ENCODE data around the gene DNAI4.

Gene DNAI4

DNA sequence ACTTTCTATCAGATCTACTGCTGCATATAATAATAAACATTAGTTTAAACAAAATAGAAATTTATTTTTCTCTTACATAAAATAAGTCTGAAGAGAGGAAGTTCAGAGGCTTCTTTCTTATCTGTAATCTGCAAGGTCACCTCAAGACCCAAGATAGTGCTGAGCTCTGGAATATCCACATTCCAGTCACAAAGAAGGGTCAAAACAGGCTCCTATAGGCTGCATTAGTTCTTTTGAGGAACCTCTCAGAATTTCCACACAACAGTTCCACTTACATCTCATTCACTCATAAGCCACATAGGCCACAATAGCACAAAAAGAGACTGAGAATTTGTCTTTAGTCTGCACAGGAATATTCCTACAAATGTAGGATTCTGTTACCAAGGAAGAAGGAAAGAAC is 157.0 kb downstream of the DNAI4 start:
- no peak for DNase-seq (ENCODE audit: low read depth)

DNA sequence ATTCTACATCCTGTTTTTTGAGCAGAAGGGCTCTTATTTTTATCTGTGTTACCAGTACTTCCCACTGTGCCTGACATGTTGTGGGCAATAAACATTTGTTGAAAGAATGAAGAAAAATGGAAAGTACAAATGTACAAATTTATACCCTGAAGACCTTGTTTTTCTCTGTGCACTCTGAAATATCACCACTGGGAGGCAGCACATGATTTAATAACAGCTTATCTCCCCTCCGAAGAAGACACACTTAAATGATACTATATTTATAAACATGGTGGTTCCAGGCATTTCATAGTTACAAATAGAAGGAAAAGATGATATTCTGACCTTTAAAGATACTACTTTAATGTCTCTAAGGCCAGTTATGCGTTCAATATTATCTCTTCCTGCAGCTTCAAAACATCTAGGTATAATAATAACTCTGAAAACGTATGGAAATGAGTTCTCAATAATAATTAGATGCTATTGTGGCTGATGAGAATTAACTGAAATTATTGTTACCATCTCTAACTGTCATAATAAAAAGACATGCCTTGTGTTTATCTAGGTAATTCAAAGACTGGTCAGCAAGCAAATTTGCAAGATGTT is 159.6 kb downstream of the DNAI4 start:
- no peak for DNase-seq (ENCODE audit: low read depth)
